ENCODE measurements around the gene DNAJC15. TPM values are rescaled to one million over a fixed set of nuclear protein-coding genes. Genes with fewer than 3 reads are reported as not detected.

The DNAJC15 gene
- total RNA-seq, 1 experiment from 2014 or later: 12.5 TPM

DNA sequence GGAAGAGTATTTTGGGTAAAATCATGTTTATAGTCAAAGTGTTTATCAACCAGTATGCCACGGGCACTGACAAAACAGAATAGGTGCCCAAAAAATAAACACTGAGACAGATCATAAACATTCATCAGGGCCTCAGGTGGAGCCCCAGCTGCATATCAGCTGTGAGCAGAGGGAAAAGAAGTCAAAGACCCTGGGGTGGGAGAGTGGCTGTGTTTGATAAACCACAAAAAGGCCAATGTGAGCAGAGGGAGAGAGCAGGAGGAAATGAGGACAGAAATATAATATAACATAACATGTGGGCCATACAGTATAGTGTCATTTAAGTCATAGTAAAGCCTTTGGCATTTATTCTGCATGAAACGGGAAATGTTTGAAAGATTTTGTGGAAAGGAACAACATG is 21.4 kb upstream of the DNAJC15 start:
- BruUV-seq (replicated peaks): no TSS peak
- H3K4me1 ChIP-seq (ENCODE audit: insufficient read depth, low read length): peaks cover 24% of the 10 kb centered on the region
- H3K27me3 ChIP-seq (ENCODE audit: low read length): no peaks in the 10 kb centered on the region
- H3K9me3 ChIP-seq (ENCODE audit: low read length): no peaks in the 10 kb centered on the region
- no peak overlapping the region for H3K4me2 ChIP-seq (ENCODE audit: low read length)
- DNase-seq: no peak
- no peak for ATAC-seq
- H3K27ac ChIP-seq (ENCODE audit: low read length): no peak overlapping the region
- H3F3A ChIP-seq (ENCODE audit: low read length, unreplicated experiment): no peaks in the 10 kb centered on the region
- intact Hi-C loops (cut with micrococcal nuclease): no loop called here
- POLR2A ChIA-PET (ENCODE audit: unreplicated experiment): no interaction called here
- no peak overlapping the region for H3K9ac ChIP-seq (ENCODE audit: low read length)
- no peak overlapping the region for H3K4me3 ChIP-seq (ENCODE audit: low read length)
- H3K79me2 ChIP-seq (ENCODE audit: low read length): no peaks in the 10 kb centered on the region
- H2AFZ ChIP-seq (ENCODE audit: low read length): no peak overlapping the region
- CTCF ChIA-PET: no interaction called here
- no peaks in the 10 kb centered on the region for H4K20me1 ChIP-seq (ENCODE audit: low read length)
- no peak for TF ChIP-seq EZH2 (IDR thresholded peaks at IDR 0.05; ENCODE audit: low read length, unreplicated experiment)
- TF ChIP-seq, protein P1, sequence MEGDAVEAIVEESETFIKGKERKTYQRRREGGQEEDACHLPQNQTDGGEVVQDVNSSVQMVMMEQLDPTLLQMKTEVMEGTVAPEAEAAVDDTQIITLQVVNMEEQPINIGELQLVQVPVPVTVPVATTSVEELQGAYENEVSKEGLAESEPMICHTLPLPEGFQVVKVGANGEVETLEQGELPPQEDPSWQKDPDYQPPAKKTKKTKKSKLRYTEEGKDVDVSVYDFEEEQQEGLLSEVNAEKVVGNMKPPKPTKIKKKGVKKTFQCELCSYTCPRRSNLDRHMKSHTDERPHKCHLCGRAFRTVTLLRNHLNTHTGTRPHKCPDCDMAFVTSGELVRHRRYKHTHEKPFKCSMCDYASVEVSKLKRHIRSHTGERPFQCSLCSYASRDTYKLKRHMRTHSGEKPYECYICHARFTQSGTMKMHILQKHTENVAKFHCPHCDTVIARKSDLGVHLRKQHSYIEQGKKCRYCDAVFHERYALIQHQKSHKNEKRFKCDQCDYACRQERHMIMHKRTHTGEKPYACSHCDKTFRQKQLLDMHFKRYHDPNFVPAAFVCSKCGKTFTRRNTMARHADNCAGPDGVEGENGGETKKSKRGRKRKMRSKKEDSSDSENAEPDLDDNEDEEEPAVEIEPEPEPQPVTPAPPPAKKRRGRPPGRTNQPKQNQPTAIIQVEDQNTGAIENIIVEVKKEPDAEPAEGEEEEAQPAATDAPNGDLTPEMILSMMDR (conservative IDR thresholded peaks at IDR 0.05; ENCODE audit: low read depth, low read length): no peak
- TF ChIP-seq EZH2phosphoT487 (IDR thresholded peaks at IDR 0.05; ENCODE audit: borderline replicate concordance, low read length): no peak
- H3K36me3 ChIP-seq (ENCODE audit: low read depth, low read length): no peaks in the 10 kb centered on the region
- H3K9me2 ChIP-seq (replicated peaks; ENCODE audit: low read length): no peaks in the 10 kb centered on the region

DNA sequence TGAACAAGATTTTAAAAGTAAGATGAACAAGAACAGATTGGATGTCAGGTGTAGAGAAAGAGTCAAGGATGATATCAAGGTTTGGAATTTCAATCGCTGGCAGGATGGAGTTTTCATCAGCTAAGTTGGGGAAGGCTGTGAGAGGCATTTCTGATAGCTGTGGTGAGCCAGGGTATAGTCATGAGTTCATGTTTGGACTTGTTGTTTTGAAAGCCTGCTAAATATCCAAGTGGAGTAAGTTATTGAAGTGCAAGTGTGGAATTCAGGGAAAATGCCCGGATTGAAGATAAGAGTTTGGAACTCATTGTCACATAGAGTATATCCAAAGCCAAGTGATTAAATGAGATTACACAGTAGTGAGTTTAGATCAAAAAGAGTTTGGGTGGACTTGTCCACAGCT is 20.4 kb upstream of the DNAJC15 start:
- no peak overlapping the region for H3K4me3 ChIP-seq (ENCODE audit: low read length)
- H3K4me1 ChIP-seq (ENCODE audit: insufficient read depth, low read length): peaks cover 27% of the 10 kb centered on the region
- no peaks in the 10 kb centered on the region for H4K20me1 ChIP-seq (ENCODE audit: low read length)
- no peaks in the 10 kb centered on the region for H3K9me3 ChIP-seq (ENCODE audit: low read length)
- no peak overlapping the region for H3K4me2 ChIP-seq (ENCODE audit: low read length)
- no peak overlapping the region for H3K9ac ChIP-seq (ENCODE audit: low read length)
- ChIA-PET CTCF (no interaction called here), POLR2A (ENCODE audit: unreplicated experiment) (no interaction called here)
- no peaks in the 10 kb centered on the region for H3K36me3 ChIP-seq (ENCODE audit: low read depth, low read length)
- no peaks in the 10 kb centered on the region for H3F3A ChIP-seq (ENCODE audit: low read length, unreplicated experiment)
- no TSS peak for BruUV-seq (replicated peaks)
- no peaks in the 10 kb centered on the region for H3K9me2 ChIP-seq (replicated peaks; ENCODE audit: low read length)
- TF ChIP-seq, protein P1 (conservative IDR thresholded peaks at IDR 0.05; ENCODE audit: low read depth, low read length): no peak
- TF ChIP-seq EZH2 (IDR thresholded peaks at IDR 0.05; ENCODE audit: low read length, unreplicated experiment): no peak
- H2AFZ ChIP-seq (ENCODE audit: low read length): no peak overlapping the region
- intact Hi-C loops (cut with micrococcal nuclease): no loop called here
- ATAC-seq: no peak
- no peak overlapping the region for H3K27ac ChIP-seq (ENCODE audit: low read length)
- H3K27me3 ChIP-seq (ENCODE audit: low read length): no peaks in the 10 kb centered on the region
- DNase-seq: no peak
- H3K79me2 ChIP-seq (ENCODE audit: low read length): no peaks in the 10 kb centered on the region

DNA sequence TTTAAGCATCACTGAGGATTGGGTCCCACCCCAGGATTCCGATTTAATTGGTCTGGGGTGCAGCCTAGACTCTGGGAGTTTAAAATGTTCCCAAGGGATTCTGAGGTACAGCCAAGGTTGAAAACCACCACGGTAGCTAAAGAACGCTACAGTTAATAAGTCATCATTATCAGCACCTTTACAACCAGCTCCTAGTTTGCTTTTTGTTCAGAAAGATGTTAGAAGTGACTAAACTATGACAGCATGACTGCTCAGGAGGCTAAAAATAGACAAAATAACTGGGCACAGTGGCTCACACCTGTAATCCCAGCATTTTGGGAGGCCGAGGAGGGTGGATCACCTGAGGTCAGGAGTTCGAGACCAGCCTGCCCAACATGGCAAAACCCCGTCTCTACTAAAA is 19.7 kb upstream of the DNAJC15 start:
- no peaks in the 10 kb centered on the region for H3K36me3 ChIP-seq (ENCODE audit: low read depth, low read length)
- BruUV-seq (replicated peaks): no TSS peak

More for the DNA sequence above, 19.7 kb upstream of the DNAJC15 start:
- Histone ChIP-seq H3K4me2 (ENCODE audit: low read length) (no peak overlapping the region), H3F3A (ENCODE audit: low read length, unreplicated experiment) (no peaks in the 10 kb centered on the region), H3K79me2 (ENCODE audit: low read length) (no peaks in the 10 kb centered on the region), H3K27me3 (ENCODE audit: low read length) (no peaks in the 10 kb centered on the region), H4K20me1 (ENCODE audit: low read length) (no peaks in the 10 kb centered on the region), H3K4me3 (ENCODE audit: low read length) (no peak overlapping the region), H3K9me2 (replicated peaks; ENCODE audit: low read length) (no peaks in the 10 kb centered on the region), H3K9me3 (ENCODE audit: low read length) (no peaks in the 10 kb centered on the region), H3K9ac (ENCODE audit: low read length) (no peak overlapping the region), H2AFZ (ENCODE audit: low read length) (no peak overlapping the region), H3K4me1 (ENCODE audit: insufficient read depth, low read length) (peaks cover 27% of the 10 kb centered on the region), H3K27ac (ENCODE audit: low read length) (no peak overlapping the region)
- no peak for TF ChIP-seq EZH2phosphoT487 (IDR thresholded peaks at IDR 0.05; ENCODE audit: borderline replicate concordance, low read length)
- no peak for TF ChIP-seq EZH2 (IDR thresholded peaks at IDR 0.05; ENCODE audit: low read length, unreplicated experiment)
- TF ChIP-seq, protein P1 (conservative IDR thresholded peaks at IDR 0.05; ENCODE audit: low read depth, low read length): no peak
- intact Hi-C loops (cut with micrococcal nuclease): no loop called here
- ATAC-seq (no peak), DNase-seq (no peak)
- ChIA-PET POLR2A (ENCODE audit: unreplicated experiment) (no interaction called here), CTCF (no interaction called here)
